ENCODE measurements around the gene CLCNKB.

Gene CLCNKB

DNA sequence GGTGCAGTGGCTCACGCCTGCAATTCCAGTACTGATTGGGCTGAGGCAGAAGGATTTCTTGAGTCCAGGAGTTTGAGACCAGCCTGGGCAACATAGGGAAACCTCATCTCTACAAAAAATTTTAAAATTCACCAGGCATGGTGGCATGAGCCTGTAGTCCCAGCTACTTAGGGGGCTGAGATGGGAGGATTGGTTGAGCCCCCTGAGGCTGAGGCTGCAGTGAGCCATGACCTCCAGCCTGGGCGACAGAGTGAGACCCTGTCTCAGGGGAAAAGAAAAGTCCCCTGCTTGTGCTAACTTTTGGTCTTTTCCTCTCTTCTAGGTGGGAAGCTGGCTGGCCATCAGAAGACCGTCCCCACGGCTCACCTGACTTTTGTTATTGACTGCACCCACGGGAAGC, 38.0 kb upstream of the CLCNKB start:
- no peak overlapping the region for H3K27ac ChIP-seq
- TF ChIP-seq, protein P1, sequence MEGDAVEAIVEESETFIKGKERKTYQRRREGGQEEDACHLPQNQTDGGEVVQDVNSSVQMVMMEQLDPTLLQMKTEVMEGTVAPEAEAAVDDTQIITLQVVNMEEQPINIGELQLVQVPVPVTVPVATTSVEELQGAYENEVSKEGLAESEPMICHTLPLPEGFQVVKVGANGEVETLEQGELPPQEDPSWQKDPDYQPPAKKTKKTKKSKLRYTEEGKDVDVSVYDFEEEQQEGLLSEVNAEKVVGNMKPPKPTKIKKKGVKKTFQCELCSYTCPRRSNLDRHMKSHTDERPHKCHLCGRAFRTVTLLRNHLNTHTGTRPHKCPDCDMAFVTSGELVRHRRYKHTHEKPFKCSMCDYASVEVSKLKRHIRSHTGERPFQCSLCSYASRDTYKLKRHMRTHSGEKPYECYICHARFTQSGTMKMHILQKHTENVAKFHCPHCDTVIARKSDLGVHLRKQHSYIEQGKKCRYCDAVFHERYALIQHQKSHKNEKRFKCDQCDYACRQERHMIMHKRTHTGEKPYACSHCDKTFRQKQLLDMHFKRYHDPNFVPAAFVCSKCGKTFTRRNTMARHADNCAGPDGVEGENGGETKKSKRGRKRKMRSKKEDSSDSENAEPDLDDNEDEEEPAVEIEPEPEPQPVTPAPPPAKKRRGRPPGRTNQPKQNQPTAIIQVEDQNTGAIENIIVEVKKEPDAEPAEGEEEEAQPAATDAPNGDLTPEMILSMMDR (IDR thresholded peaks at IDR 0.05) = no peak
- no peak for TF ChIP-seq ZFX (IDR thresholded peaks at IDR 0.05; ENCODE audit: borderline replicate concordance)

DNA sequence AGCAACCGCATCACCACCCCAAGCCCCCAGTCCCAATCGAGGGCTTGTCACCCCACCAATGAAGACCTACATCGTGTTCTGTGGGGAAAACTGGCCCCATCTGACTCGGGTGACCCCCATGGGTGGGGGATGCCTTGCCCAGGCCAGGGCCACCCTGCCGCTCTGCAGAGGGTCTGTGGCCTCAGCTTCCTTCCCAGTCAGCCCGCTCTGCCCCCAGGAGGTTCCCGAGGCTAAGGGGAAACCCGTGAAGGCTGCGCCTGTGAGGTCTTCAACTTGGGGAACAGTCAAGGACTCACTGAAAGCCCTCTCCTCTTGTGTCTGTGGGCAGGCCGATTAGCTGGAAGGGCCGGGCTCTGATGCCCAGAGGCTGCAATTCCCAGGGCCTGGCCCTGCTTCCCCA, 37.6 kb upstream of the CLCNKB start:
- no peak overlapping the region for H3K27ac ChIP-seq

DNA sequence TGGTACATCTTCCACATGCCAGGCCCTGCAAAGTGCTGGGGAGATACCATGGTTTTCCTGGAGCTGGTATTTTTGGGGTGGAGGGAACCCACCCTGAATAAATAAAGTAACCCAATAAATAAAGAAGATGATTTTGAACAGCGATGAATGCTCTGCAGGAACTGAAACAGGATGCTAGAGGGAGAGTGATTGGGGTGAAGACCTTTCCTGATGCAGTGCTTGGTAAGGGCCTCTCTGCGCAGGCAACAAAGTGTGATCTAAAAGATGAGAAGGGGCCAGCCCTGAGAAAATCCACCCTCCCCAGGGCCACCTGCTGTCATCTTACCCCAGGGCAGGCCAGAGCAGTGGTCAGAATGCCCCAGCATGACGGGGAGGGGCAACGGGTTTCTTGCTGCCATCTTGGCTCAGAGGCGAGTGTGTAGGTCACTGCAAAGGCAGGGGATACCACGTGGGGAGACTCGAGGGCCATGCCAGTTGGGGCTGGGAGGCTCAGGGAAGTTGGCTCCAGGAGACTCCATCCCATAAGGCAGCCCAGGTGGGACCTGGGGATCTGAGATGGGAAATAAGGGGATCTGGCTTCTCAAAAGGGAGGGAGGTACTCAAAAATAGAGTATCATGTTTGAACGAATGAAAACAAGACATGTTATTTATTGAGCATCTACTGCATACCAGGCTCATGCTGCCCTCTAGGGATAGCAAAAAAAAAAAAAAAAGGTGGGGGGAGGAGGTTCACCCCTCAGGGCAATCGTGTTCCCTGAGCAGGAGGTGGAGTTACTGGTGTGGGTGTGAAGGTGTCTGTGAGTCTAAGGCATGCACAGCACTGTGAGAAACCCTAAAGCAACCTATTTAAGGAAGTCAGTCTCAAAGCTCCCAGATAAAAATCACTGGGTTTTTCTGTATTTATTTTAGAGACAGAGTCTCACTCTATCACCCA, 36.8 kb upstream of the CLCNKB start:
- H3K27ac ChIP-seq = no peak overlapping the region
- TF ChIP-seq, protein P1 (IDR thresholded peaks at IDR 0.05) = peak; percentile 14; the same call in 1 of the 2 replicates
- TF ChIP-seq ZFX (IDR thresholded peaks at IDR 0.05; ENCODE audit: borderline replicate concordance) = no peak

More for the DNA sequence above, 37.6 kb upstream of the CLCNKB start:
- TF ChIP-seq, protein P1 (IDR thresholded peaks at IDR 0.05) = no peak
- TF ChIP-seq ZFX (IDR thresholded peaks at IDR 0.05; ENCODE audit: borderline replicate concordance) = no peak

DNA sequence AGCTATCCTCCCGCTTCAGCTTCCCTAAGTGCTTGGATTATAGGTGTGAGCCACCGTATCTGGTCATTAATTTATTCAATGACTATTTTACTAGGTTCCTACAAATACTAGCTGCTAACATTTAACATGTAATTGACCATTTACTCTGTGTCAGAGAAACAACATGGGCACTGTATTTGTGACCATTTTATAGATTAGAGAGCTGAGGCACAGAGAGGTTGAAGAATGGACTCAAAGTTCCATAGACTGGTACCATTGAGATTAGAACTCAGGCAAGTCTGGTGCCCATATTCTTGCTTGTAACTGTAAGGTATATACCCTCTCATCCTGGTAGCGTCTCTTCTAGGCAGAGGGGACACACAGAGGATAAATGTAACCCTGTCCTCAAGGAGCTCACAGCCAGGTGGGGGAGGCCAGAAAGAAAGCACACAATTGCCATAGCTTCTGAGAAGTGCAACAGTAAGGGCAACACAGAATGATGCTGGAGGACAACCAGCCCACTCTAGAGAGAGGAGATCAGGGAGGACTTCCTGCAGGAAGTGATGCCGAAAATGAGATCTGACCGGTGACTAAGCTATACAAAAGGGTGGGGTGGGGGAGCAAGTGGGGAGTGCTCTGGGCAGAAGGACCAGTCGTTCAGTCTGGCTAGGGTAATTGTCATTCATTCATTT, 35.8 kb upstream of the CLCNKB start:
- H3K27ac ChIP-seq = no peak overlapping the region
- TF ChIP-seq ZFX (IDR thresholded peaks at IDR 0.05; ENCODE audit: borderline replicate concordance) = no peak
- TF ChIP-seq, protein P1 (IDR thresholded peaks at IDR 0.05) = no peak

DNA sequence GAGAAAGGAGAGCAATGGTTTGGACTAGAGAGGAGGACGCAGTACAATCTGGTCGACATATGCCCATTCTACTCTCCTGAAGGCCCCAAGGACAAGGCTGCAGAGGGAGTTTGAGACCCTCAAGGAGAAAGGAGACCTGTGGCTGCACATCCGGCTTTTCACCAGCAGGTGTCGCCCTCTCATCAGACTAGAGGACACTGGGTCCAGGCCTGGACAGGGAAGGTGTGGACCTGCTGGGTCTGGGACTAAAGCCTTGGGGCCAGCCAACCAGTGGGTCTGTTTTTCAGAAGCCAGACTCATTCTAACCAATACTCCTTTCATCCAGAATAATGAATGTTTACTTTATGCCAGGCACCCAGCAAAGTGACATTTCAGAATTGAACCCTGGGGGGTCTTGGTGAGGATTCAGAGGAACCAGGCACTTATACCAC, 34.5 kb upstream of the CLCNKB start:
- TF ChIP-seq, protein P1 (IDR thresholded peaks at IDR 0.05) = peak; percentile 95
- TF ChIP-seq ZFX (IDR thresholded peaks at IDR 0.05; ENCODE audit: borderline replicate concordance) = no peak
- no peak overlapping the region for H3K27ac ChIP-seq

DNA sequence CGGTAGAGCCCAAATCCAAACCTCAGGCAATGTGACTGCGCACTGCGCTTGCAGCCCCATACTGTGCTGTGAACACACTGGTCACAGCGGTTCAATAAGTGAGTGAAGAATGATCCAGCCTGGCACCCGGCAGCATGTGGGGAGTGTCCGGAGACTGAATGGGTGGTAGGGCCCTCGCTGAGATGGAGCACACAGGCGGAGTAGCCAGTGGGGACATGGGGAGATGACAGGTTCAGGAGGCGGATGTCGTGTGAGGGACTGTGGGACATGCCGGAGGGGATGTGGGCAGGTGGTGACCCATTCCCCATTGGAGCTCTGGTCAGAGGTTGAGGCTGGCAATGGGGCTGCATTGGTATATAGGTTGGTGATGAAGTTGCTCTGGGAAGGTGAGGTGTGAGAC, 33.9 kb upstream of the CLCNKB start:
- no peak overlapping the region for H3K27ac ChIP-seq
- TF ChIP-seq, protein P1 (IDR thresholded peaks at IDR 0.05) = no peak
- no peak for TF ChIP-seq ZFX (IDR thresholded peaks at IDR 0.05; ENCODE audit: borderline replicate concordance)

DNA sequence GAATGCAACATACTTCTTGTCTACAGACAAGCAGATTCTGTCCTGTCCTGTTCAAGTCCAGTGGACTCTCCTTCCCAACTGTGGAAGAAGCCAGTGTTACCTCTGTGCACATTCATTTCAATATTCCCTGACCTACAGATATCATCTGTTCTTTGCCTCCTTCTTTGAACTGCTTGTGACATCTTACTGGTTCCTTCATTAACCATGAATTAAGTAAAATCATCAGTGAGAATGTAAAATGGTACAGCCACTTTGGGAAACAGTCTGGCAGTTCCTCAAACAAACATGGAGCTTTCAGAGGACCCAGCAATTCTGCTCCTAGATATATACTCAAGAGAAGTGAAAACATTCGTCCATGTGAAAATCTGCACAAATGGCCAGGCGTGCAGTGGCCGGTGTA, 32.7 kb upstream of the CLCNKB start:
- H3K27ac ChIP-seq = no peak overlapping the region
- TF ChIP-seq ZFX (IDR thresholded peaks at IDR 0.05; ENCODE audit: borderline replicate concordance) = no peak
- TF ChIP-seq, protein P1 (IDR thresholded peaks at IDR 0.05) = no peak
